Neural progenitor cell (in vitro differentiated cells): Measurements from ENCODE around the gene MCCC2. TPM values are rescaled to one million over a fixed set of nuclear protein-coding genes. Genes with fewer than 3 reads are reported as not detected.
A peak's percentile ranks its signal among the peaks of the same experiment; 100 is the strongest.

Experiments used
- DNase-seq: peaks from one replicate; pipeline ENCODE4 v3.0.0-alpha.2; 2016; ENCODE audit warnings: low spot score
- H2AFZ ChIP-seq: fragments of 200-600 bp; sonication (generic); replicated peaks from 2 replicates; pipeline ENCODE4 v1.6.1; 2016; ENCODE audit warnings: antibody characterized with exemption
- H3F3A ChIP-seq: fragments of 200-600 bp; sonication (generic); 2 replicates; pipeline ENCODE4 v1.6.1; 2016; ENCODE audit warnings: antibody characterized with exemption, low read depth
- H3K27ac ChIP-seq: fragments of 200-600 bp; sonication (generic); 2 replicates; pipeline ENCODE4 v1.5.1; 2016; ENCODE audit warnings: mild to moderate bottlenecking
- H3K27me3 ChIP-seq: fragments of 200-600 bp; sonication (generic); 2 replicates; pipeline ENCODE4 v1.6.1; 2016; ENCODE audit warnings: mild to moderate bottlenecking, moderate library complexity
- H3K36me3 ChIP-seq: fragments of 200-600 bp; sonication (generic); 2 replicates; pipeline ENCODE4 v1.5.1; 2016
- H3K4me1 ChIP-seq: fragments of 200-600 bp; sonication (generic); 2 replicates; pipeline ENCODE4 v1.6.1; 2016; ENCODE audit warnings: mixed run types
- H3K4me2 ChIP-seq: fragments of 200-600 bp; sonication (generic); 2 replicates; pipeline ENCODE4 v1.6.1; 2016
- H3K4me3 ChIP-seq: fragments of 200-600 bp; sonication (generic); 2 replicates; pipeline ENCODE4 v1.5.1; 2016
- H3K79me2 ChIP-seq: fragments of 200-600 bp; sonication (generic); 2 replicates; pipeline ENCODE4 v1.6.1; 2016; ENCODE audit warnings: low read depth
- H3K9ac ChIP-seq: fragments of 200-600 bp; sonication (generic); 2 replicates; pipeline ENCODE4 v1.6.1; 2016
- H3K9me3 ChIP-seq: fragments of 200-600 bp; sonication (generic); 2 replicates; pipeline ENCODE4 v1.5.1; 2016; ENCODE audit warnings: low read depth
- H4K20me1 ChIP-seq: fragments of 200-600 bp; sonication (generic); 2 replicates; pipeline ENCODE4 v1.6.1; 2016; ENCODE audit warnings: low read depth
- H3K27ac Mint-ChIP-seq: 3 replicates; pipeline ENCODE4 v1.8.0; 2021; ENCODE audit warnings: mixed read lengths
- H3K27me3 Mint-ChIP-seq: 2 replicates; pipeline ENCODE4 v1.8.0; 2022; ENCODE audit warnings: low read depth, mild to moderate bottlenecking, inconsistent platforms, moderate library complexity, mixed read lengths; ENCODE audit not compliant: insufficient read depth
- H3K36me3 Mint-ChIP-seq: 3 replicates; pipeline ENCODE4 v1.8.0; 2021; ENCODE audit warnings: mixed read lengths
- H3K4me1 Mint-ChIP-seq: 3 replicates; pipeline ENCODE4 v1.8.0; 2021; ENCODE audit warnings: mixed read lengths
- H3K4me3 Mint-ChIP-seq: 3 replicates; pipeline ENCODE4 v1.8.0; 2021; ENCODE audit warnings: mild to moderate bottlenecking, moderate library complexity, mixed read lengths
- H3K9me3 Mint-ChIP-seq: 3 replicates; pipeline ENCODE4 v1.8.0; 2020; ENCODE audit warnings: mixed read lengths
- CTCF ChIP-seq: fragments of 200-600 bp; sonication (generic); IDR thresholded peaks from 2 replicates; pipeline ENCODE4 v1.5.1; 2017; ENCODE audit warnings: antibody characterized with exemption, mild to moderate bottlenecking
- EZH2 ChIP-seq: fragments of 200-600 bp; sonication (generic); IDR thresholded peaks from 2 replicates; pipeline ENCODE4 v1.6.1; 2017; ENCODE audit warnings: antibody characterized with exemption, mild to moderate bottlenecking, moderate library complexity
- EZH2phosphoT487 ChIP-seq: fragments of 200-600 bp; sonication (generic); IDR thresholded peaks from 2 replicates; pipeline ENCODE4 v1.6.1; 2017; ENCODE audit warnings: antibody characterized with exemption
- total RNA-seq: library from RNA; depleted of rRNA; stranded (reverse); fragments of >200 nt; gene quantifications from 2 replicates; pipeline ENCODE4 v1.2.3, GENCODE V29; 2015; ENCODE audit warnings: low replicate concordance

The MCCC2 gene
- total RNA-seq, 1 donor from 2014 or later, result 19.8 TPM

- Histone ChIP-seq H4K20me1 (no peaks in the 10 kb centered on the region), H3K27ac (no peak overlapping the region), H3K4me2 (no peak overlapping the region), H3K4me3 (no peak overlapping the region), H3K79me2 (no peaks in the 10 kb centered on the region), H3K27me3 (no peaks in the 10 kb centered on the region), H3K9ac (no peak overlapping the region), H2AFZ (no peak overlapping the region), H3K9me3 (no peaks in the 10 kb centered on the region), H3F3A (no peaks in the 10 kb centered on the region), H3K36me3 (no peaks in the 10 kb centered on the region), H3K4me1 (peaks cover 11% of the 10 kb centered on the region)
- TF ChIP-seq CTCF (peak; percentile 86), EZH2 (no peak)
- no peak overlapping the region for H3K4me3 Mint-ChIP-seq
- peak; percentile 59 for DNase-seq
- H3K27me3 Mint-ChIP-seq, result no peaks in the 10 kb centered on the region
- H3K4me1 Mint-ChIP-seq, result peaks cover 25% of the 10 kb centered on the region
- H3K36me3 Mint-ChIP-seq, result no peaks in the 10 kb centered on the region
- H3K9me3 Mint-ChIP-seq, result no peaks in the 10 kb centered on the region
- no peak overlapping the region for H3K27ac Mint-ChIP-seq
Observed at GRCh38 chr5:71697967-71698366, 110.8 kb downstream of the MCCC2 start.

GRCh38 chr5:71699233-71699632 is 112.1 kb downstream of the MCCC2 start:
- Histone ChIP-seq H3K4me2 (no peak overlapping the region), H3F3A (no peaks in the 10 kb centered on the region), H3K9me3 (no peaks in the 10 kb centered on the region), H3K4me3 (no peak overlapping the region), H3K9ac (no peak overlapping the region), H3K27me3 (no peaks in the 10 kb centered on the region), H3K36me3 (no peaks in the 10 kb centered on the region), H4K20me1 (no peaks in the 10 kb centered on the region), H3K79me2 (no peaks in the 10 kb centered on the region), H3K4me1 (peaks cover 13% of the 10 kb centered on the region), H3K27ac (no peak overlapping the region), H2AFZ (no peak overlapping the region)
- no peaks in the 10 kb centered on the region for H3K9me3 Mint-ChIP-seq
- no peaks in the 10 kb centered on the region for H3K27me3 Mint-ChIP-seq
- TF ChIP-seq EZH2phosphoT487 (no peak), CTCF (no peak), EZH2 (no peak)
- no peak for DNase-seq
- H3K36me3 Mint-ChIP-seq, result no peaks in the 10 kb centered on the region
- H3K27ac Mint-ChIP-seq, result no peak overlapping the region
- peaks cover 27% of the 10 kb centered on the region for H3K4me1 Mint-ChIP-seq
- no peak overlapping the region for H3K4me3 Mint-ChIP-seq

- Histone ChIP-seq H3K36me3 (no peaks in the 10 kb centered on the region), H3K9ac (no peak overlapping the region), H3K4me2 (no peak overlapping the region), H3K9me3 (no peaks in the 10 kb centered on the region), H4K20me1 (no peaks in the 10 kb centered on the region), H3F3A (no peaks in the 10 kb centered on the region), H3K4me3 (no peak overlapping the region), H3K27me3 (no peaks in the 10 kb centered on the region), H3K4me1 (peaks cover 10% of the 10 kb centered on the region), H3K79me2 (no peaks in the 10 kb centered on the region), H2AFZ (no peak overlapping the region), H3K27ac (no peak overlapping the region)
- Mint-ChIP-seq H3K27ac (no peak overlapping the region), H3K4me3 (no peak overlapping the region), H3K36me3 (no peaks in the 10 kb centered on the region), H3K4me1 (peaks cover 26% of the 10 kb centered on the region), H3K27me3 (no peaks in the 10 kb centered on the region), H3K9me3 (no peaks in the 10 kb centered on the region)
- no peak for DNase-seq
- TF ChIP-seq EZH2 (no peak), EZH2phosphoT487 (no peak)
Observed at GRCh38 chr5:71699751-71700150, 112.6 kb downstream of the MCCC2 start.

- no peaks in the 10 kb centered on the region for H3K9me3 ChIP-seq
- no peaks in the 10 kb centered on the region for H3K27me3 ChIP-seq
- H3K27ac ChIP-seq, result no peak overlapping the region
- peaks cover 10% of the 10 kb centered on the region for H3K4me1 ChIP-seq
- no peak overlapping the region for H3K9ac ChIP-seq
- H3K4me1 Mint-ChIP-seq, result peaks cover 20% of the 10 kb centered on the region
- no peaks in the 10 kb centered on the region for H3F3A ChIP-seq
- H3K36me3 ChIP-seq, result no peaks in the 10 kb centered on the region
- no peak overlapping the region for H3K4me3 ChIP-seq
- no peak overlapping the region for H3K4me2 ChIP-seq
- H3K79me2 ChIP-seq, result no peaks in the 10 kb centered on the region
- H3K27ac Mint-ChIP-seq, result no peak overlapping the region
- H3K9me3 Mint-ChIP-seq, result no peaks in the 10 kb centered on the region
- no peaks in the 10 kb centered on the region for H3K27me3 Mint-ChIP-seq
- DNase-seq, result no peak
- H4K20me1 ChIP-seq, result no peaks in the 10 kb centered on the region
- H3K4me3 Mint-ChIP-seq, result no peak overlapping the region
- TF ChIP-seq EZH2phosphoT487 (no peak), EZH2 (no peak), CTCF (no peak)
- no peak overlapping the region for H2AFZ ChIP-seq
- no peaks in the 10 kb centered on the region for H3K36me3 Mint-ChIP-seq
Observed at GRCh38 chr5:71700803-71701202, 113.7 kb downstream of the MCCC2 start.
